LNCaP clone FGC (cell line): Measurements from ENCODE around the gene SIPA1L3.
A peak's percentile ranks its signal among the peaks of the same experiment; 100 is the strongest.
"Not testable (repeated sequence)": the region's sequence is repeated elsewhere in the genome, so short reads cannot be mapped to it uniquely, and the experiment has no call there.

Experiments
- DNase-seq: peaks from one replicate; pipeline ENCODE4 v3.0.0-alpha.2; 2011; ENCODE audit warnings: low read depth
- H3K4me3 ChIP-seq: 2 replicates; pipeline ENCODE4 v1.5.1; 2011; ENCODE audit warnings: mild to moderate bottlenecking, low read depth, low read length, control low read depth
- CTCF ChIP-seq: IDR thresholded peaks from 2 replicates; pipeline ENCODE4 v1.5.1; 2012; ENCODE audit warnings: mild to moderate bottlenecking; ENCODE audit not compliant: control insufficient read depth, insufficient read depth; ENCODE audit errors: extremely low read depth

Gene SIPA1L3

GRCh38 chr19:38023671-38024541 lies 116.9 kb downstream of the SIPA1L3 start:
- H3K4me3 ChIP-seq = no peak overlapping the region
- peak; percentile 17 for DNase-seq
- no peak for TF ChIP-seq CTCF

GRCh38 chr19:38024992-38025908 lies 118.2 kb downstream of the SIPA1L3 start:
- TF ChIP-seq CTCF = no peak
- H3K4me3 ChIP-seq = no peak overlapping the region
- DNase-seq = no peak

- DNase-seq = no peak
- no peak overlapping the region for H3K4me3 ChIP-seq
- TF ChIP-seq CTCF = no peak
Observed at GRCh38 chr19:38025909-38026307, 118.9 kb downstream of the SIPA1L3 start.

- no peak overlapping the region for H3K4me3 ChIP-seq
- TF ChIP-seq CTCF = no peak
- DNase-seq = no peak
Observed at GRCh38 chr19:38028913-38029510, 122.0 kb downstream of the SIPA1L3 start.

- DNase-seq = not testable (repeated sequence)
Observed at GRCh38 chr19:38030001-38030400, 123.0 kb downstream of the SIPA1L3 start.

GRCh38 chr19:38030686-38031422 lies 123.8 kb downstream of the SIPA1L3 start:
- TF ChIP-seq CTCF = no peak
- H3K4me3 ChIP-seq = no peak overlapping the region
- DNase-seq = no peak

More at GRCh38 chr19:38030001-38030400, 123.0 kb downstream of the SIPA1L3 start:
- not testable (repeated sequence) for H3K4me3 ChIP-seq

GRCh38 chr19:38031423-38031770 lies 124.4 kb downstream of the SIPA1L3 start:
- DNase-seq = no peak
- no peak overlapping the region for H3K4me3 ChIP-seq
- no peak for TF ChIP-seq CTCF
